Peyer's patch (tissue), 4 donors: ENCODE data around the gene KLC1. TPM values are rescaled to one million over a fixed set of nuclear protein-coding genes. Genes with fewer than 3 reads are reported as not detected.
A peak's percentile ranks its signal among the peaks of the same experiment; 100 is the strongest.

Experiments used
- DNase-seq, 3 donors: peaks; one replicate each; pipeline ENCODE4 v3.0.0-alpha.2; 2017 to 2019
- H3K27ac ChIP-seq, 4 donors: fragments of 200-600 bp; sonication (generic); one replicate each; pipeline ENCODE4 v1.5.1; 2016 to 2019
- H3K27me3 ChIP-seq, 2 donors: fragments of 200-600 bp; sonication (generic); one replicate each; pipeline ENCODE4 v1.5.1; 2019
- H3K36me3 ChIP-seq, 3 donors: fragments of 200-600 bp; sonication (generic); one replicate each; pipeline ENCODE4 v1.5.1; 2016 to 2019
- H3K4me1 ChIP-seq, 4 donors: fragments of 200-600 bp; sonication (generic); one replicate each; pipeline ENCODE4 v1.5.1; 2016 to 2019
- H3K4me3 ChIP-seq, 4 donors: fragments of 200-600 bp; sonication (generic); 1 replicate in 3 of 4; 2 replicates in 1 of 4; pipeline ENCODE4 v1.5.1; 2016 to 2019; ENCODE audit warnings: mild to moderate bottlenecking in 1 of 4
- H3K9me3 ChIP-seq, 4 donors: fragments of 200-600 bp; sonication (generic); one replicate each; pipeline ENCODE4 v1.5.1; 2016 to 2019; ENCODE audit warnings: mild to moderate bottlenecking in 1 of 4
- POLR2A ChIP-seq, 2 donors: fragments of 450-650 bp; IDR thresholded peaks; one replicate each; pipeline ENCODE4 v1.5.1; 2017; ENCODE audit warnings: antibody characterized with exemption in 2 of 2, mild to moderate bottlenecking in 2 of 2, moderate library complexity in 2 of 2
- total RNA-seq, 4 donors: library from RNA; depleted of rRNA; stranded (reverse); fragments of >200 nt; gene quantifications; one replicate each; pipeline ENCODE4 v1.1.0, GENCODE V29; 2016
- TF ChIP-seq, protein P1 (sequence below), 6 experiments: fragments of 450-650 bp in 4 of 6; fragments of 200-600 bp in 2 of 6; sonication (generic) in 1 of 6; IDR thresholded peaks; one replicate each; pipeline ENCODE4 v1.5.1; 2017 to 2019; ENCODE audit warnings: antibody characterized with exemption in 6 of 6, mild to moderate bottlenecking in 3 of 6, moderate library complexity in 1 of 6

KLC1 gene
- total RNA-seq, 4 donors from 2014 or later = 125 to 361 (median 270) TPM

GRCh38 chr14:103621860-103622259 lies 7.2 kb upstream of the KLC1 start:
- Histone ChIP-seq H3K4me3 (no peak overlapping the region), H3K27ac (no peak overlapping the region), H3K9me3 (no peaks in the 10 kb centered on the region), H3K4me1 (peaks cover 3 to 21% (median 17%) of the 10 kb centered on the region in 4 donors), H3K27me3 (no peaks in the 10 kb centered on the region), H3K36me3 (no peaks in the 10 kb centered on the region)
- DNase-seq = no peak
- TF ChIP-seq POLR2A (IDR thresholded peaks at IDR 0.05) = no peak
- TF ChIP-seq, protein P1, sequence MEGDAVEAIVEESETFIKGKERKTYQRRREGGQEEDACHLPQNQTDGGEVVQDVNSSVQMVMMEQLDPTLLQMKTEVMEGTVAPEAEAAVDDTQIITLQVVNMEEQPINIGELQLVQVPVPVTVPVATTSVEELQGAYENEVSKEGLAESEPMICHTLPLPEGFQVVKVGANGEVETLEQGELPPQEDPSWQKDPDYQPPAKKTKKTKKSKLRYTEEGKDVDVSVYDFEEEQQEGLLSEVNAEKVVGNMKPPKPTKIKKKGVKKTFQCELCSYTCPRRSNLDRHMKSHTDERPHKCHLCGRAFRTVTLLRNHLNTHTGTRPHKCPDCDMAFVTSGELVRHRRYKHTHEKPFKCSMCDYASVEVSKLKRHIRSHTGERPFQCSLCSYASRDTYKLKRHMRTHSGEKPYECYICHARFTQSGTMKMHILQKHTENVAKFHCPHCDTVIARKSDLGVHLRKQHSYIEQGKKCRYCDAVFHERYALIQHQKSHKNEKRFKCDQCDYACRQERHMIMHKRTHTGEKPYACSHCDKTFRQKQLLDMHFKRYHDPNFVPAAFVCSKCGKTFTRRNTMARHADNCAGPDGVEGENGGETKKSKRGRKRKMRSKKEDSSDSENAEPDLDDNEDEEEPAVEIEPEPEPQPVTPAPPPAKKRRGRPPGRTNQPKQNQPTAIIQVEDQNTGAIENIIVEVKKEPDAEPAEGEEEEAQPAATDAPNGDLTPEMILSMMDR (IDR thresholded peaks at IDR 0.05) = no peak

DNA sequence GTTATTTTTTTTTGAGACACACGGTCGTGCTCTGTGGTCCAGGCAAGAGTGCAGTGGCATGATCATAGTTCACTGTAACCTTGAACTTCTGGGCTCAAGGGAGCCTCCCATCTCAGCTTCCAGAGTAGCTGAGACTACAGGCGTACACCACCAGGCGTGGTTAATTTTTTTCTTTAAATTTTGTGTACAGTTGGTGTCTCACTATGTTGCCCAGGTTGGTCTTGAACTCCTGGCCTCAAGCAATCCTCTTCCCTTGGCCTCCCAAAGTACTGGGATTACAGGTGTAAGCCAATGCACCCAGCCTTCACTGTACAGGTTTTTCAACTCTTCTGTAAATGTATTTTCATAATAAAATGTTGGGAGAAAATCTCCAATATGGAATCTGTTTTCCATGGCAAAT lies 5.7 kb upstream of the KLC1 start:
- TF ChIP-seq, protein P1 (IDR thresholded peaks at IDR 0.05) = no peak
- TF ChIP-seq POLR2A (IDR thresholded peaks at IDR 0.05) = no peak
- DNase-seq = no peak
- Histone ChIP-seq H3K4me1 (peaks cover 3 to 29% (median 21%) of the 10 kb centered on the region in 4 donors), H3K4me3 (no peak overlapping the region), H3K27ac (no peak overlapping the region), H3K9me3 (no peaks in the 10 kb centered on the region), H3K36me3 (no peaks in the 10 kb centered on the region), H3K27me3 (no peaks in the 10 kb centered on the region)

DNA sequence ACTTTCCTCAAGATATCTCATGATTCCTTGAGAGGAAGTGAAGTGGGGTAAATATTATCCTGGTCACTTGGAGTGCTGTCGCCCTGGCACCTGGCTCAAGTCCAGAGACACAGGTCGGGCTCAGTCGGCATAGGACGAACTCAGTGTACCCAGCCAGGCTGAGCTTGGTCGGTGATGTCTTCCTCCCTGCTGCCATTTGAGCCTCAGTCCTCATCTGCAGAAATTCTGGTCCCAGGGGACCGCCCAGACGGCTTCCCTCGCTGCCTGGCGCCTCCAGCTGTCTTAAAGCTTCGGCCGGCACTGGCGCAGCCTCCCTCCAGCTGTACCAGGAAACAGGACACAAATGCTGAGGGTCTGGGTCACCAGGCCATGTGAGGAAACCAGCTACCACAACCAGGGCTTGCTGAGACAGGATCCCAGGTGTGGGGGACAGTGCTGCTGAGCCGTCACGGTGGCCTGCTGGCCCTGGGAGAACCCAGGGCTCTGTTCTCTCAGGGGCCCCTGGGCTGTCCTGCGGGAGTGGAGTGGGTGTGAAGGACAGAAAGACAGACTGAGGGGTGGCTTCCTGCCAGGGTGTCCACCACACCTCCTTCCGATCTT lies 5.0 kb upstream of the KLC1 start:
- Histone ChIP-seq H3K4me1 (peaks cover 3 to 31% (median 22%) of the 10 kb centered on the region in 4 donors), H3K36me3 (no peaks in the 10 kb centered on the region), H3K9me3 (no peaks in the 10 kb centered on the region), H3K27ac (peak overlapping the region in 1 of 4 donors; percentile 70), H3K27me3 (no peaks in the 10 kb centered on the region), H3K4me3 (peak overlapping the region in 1 of 4 donors; percentile 7)
- TF ChIP-seq, protein P1 (IDR thresholded peaks at IDR 0.05) = no peak
- no peak for TF ChIP-seq POLR2A (IDR thresholded peaks at IDR 0.05)
- peak in 1 of 3 donors; percentile 48 for DNase-seq

- TF ChIP-seq, protein P1 (IDR thresholded peaks at IDR 0.05) = no peak
- no peak for TF ChIP-seq POLR2A (IDR thresholded peaks at IDR 0.05)
- peak; percentile 48 to 81 (median 76) for DNase-seq
- no peaks in the 10 kb centered on the region for H3K36me3 ChIP-seq
- H3K27ac ChIP-seq = peak overlapping the region; percentile 23 to 70 (median 48)
- H3K9me3 ChIP-seq = no peaks in the 10 kb centered on the region
- H3K4me3 ChIP-seq = peak overlapping the region in 3 of 4 donors; percentile 6 to 31 (median 9)
- peaks cover 3 to 31% (median 22%) of the 10 kb centered on the region in 4 donors for H3K4me1 ChIP-seq
- no peaks in the 10 kb centered on the region for H3K27me3 ChIP-seq
Observed at GRCh38 chr14:103624860-103625259, 4.2 kb upstream of the KLC1 start.

GRCh38 chr14:103625356-103626095 lies 3.5 kb upstream of the KLC1 start:
- H3K4me3 ChIP-seq = peak overlapping the region in 1 of 4 donors; percentile 31
- peaks cover 9 to 34% (median 27%) of the 10 kb centered on the region in 4 donors for H3K4me1 ChIP-seq

More at GRCh38 chr14:103625356-103626095, 3.5 kb upstream of the KLC1 start:
- peak overlapping the region; percentile 23 to 70 (median 48) for H3K27ac ChIP-seq
- TF ChIP-seq, protein P1 (IDR thresholded peaks at IDR 0.05) = no peak
- no peak for TF ChIP-seq POLR2A (IDR thresholded peaks at IDR 0.05)
- no peaks in the 10 kb centered on the region for H3K9me3 ChIP-seq
- H3K36me3 ChIP-seq = no peaks in the 10 kb centered on the region
- DNase-seq = peak in 2 of 3 donors; percentile 67 to 72
- no peaks in the 10 kb centered on the region for H3K27me3 ChIP-seq
